ENCODE measurements around the gene TMOD1. TPM values are rescaled to one million over a fixed set of nuclear protein-coding genes. Genes with fewer than 3 reads are reported as not detected.

The TMOD1 gene
- polyA plus RNA-seq, 1 of the 3 experiments (the other 2 are of a cell fraction) = 0.54 TPM

DNA sequence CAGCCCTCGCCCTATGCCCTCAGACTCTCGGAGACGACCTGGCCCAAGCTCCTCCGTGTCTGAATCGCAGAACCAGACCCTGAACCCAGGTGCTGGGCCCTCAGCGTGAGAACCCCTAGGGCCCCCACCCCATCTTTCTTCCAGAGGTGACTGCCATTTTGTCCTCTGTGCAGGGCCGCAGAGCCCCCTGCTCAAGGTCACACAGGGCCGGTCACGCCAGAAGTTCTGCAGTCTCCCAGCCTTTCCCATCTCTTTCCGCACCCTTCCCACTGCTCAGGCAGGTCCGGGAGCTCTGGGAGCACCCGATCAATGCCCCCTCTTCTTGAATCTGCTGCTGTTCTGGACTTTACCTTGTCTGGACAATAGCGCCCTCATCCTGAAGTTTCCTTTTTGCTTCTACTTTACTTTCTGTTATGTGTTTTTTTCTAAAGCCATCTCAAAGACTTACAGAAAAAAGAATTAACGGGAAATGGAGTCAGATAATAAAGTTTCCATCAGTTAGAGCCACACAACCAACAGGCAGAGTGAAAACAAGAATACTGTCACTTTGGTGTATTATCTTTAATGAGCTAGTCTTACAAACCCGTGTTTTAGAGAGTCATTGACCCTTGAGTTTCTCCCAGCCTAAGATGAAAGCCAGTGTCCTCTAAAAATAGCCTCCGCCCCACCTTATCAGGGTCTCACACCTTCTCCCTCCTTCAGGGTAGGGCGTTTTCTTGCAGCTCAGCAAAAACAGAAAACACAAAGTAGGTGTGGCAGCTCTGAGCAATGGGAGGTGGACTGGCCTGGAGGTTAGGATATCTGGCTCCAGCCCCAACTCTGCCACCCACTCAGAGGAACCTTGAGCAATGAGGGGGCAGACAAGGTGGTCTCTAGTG lies 1.8 kb downstream of the TMOD1 start (continued):
- no peak for TF ChIP-seq CHD2 (IDR thresholded peaks at IDR 0.05; ENCODE audit: low read length, partially characterized antibody)
- TF ChIP-seq, protein P1, sequence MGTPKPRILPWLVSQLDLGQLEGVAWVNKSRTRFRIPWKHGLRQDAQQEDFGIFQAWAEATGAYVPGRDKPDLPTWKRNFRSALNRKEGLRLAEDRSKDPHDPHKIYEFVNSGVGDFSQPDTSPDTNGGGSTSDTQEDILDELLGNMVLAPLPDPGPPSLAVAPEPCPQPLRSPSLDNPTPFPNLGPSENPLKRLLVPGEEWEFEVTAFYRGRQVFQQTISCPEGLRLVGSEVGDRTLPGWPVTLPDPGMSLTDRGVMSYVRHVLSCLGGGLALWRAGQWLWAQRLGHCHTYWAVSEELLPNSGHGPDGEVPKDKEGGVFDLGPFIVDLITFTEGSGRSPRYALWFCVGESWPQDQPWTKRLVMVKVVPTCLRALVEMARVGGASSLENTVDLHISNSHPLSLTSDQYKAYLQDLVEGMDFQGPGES (IDR thresholded peaks at IDR 0.05; ENCODE audit: low read depth, low read length) = no peak
- TF ChIP-seq, protein P2, sequence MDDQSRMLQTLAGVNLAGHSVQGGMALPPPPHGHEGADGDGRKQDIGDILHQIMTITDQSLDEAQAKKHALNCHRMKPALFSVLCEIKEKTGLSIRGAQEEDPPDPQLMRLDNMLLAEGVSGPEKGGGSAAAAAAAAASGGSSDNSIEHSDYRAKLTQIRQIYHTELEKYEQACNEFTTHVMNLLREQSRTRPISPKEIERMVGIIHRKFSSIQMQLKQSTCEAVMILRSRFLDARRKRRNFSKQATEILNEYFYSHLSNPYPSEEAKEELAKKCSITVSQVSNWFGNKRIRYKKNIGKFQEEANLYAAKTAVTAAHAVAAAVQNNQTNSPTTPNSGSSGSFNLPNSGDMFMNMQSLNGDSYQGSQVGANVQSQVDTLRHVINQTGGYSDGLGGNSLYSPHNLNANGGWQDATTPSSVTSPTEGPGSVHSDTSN (IDR thresholded peaks at IDR 0.05) = no peak
- TF ChIP-seq RXRA (IDR thresholded peaks at IDR 0.05; ENCODE audit: borderline replicate concordance, low read depth) = no peak
- TF ChIP-seq YY1 (IDR thresholded peaks at IDR 0.05; ENCODE audit: low read depth) = no peak
- TF ChIP-seq, protein P3, sequence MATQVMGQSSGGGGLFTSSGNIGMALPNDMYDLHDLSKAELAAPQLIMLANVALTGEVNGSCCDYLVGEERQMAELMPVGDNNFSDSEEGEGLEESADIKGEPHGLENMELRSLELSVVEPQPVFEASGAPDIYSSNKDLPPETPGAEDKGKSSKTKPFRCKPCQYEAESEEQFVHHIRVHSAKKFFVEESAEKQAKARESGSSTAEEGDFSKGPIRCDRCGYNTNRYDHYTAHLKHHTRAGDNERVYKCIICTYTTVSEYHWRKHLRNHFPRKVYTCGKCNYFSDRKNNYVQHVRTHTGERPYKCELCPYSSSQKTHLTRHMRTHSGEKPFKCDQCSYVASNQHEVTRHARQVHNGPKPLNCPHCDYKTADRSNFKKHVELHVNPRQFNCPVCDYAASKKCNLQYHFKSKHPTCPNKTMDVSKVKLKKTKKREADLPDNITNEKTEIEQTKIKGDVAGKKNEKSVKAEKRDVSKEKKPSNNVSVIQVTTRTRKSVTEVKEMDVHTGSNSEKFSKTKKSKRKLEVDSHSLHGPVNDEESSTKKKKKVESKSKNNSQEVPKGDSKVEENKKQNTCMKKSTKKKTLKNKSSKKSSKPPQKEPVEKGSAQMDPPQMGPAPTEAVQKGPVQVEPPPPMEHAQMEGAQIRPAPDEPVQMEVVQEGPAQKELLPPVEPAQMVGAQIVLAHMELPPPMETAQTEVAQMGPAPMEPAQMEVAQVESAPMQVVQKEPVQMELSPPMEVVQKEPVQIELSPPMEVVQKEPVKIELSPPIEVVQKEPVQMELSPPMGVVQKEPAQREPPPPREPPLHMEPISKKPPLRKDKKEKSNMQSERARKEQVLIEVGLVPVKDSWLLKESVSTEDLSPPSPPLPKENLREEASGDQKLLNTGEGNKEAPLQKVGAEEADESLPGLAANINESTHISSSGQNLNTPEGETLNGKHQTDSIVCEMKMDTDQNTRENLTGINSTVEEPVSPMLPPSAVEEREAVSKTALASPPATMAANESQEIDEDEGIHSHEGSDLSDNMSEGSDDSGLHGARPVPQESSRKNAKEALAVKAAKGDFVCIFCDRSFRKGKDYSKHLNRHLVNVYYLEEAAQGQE (IDR thresholded peaks at IDR 0.05; ENCODE audit: low read depth, low read length) = no peak
- no peak for TF ChIP-seq TCF12 (IDR thresholded peaks at IDR 0.05)
- TF ChIP-seq FOXM1 (IDR thresholded peaks at IDR 0.05; ENCODE audit: low read depth) = no peak
- TF ChIP-seq, protein P4, sequence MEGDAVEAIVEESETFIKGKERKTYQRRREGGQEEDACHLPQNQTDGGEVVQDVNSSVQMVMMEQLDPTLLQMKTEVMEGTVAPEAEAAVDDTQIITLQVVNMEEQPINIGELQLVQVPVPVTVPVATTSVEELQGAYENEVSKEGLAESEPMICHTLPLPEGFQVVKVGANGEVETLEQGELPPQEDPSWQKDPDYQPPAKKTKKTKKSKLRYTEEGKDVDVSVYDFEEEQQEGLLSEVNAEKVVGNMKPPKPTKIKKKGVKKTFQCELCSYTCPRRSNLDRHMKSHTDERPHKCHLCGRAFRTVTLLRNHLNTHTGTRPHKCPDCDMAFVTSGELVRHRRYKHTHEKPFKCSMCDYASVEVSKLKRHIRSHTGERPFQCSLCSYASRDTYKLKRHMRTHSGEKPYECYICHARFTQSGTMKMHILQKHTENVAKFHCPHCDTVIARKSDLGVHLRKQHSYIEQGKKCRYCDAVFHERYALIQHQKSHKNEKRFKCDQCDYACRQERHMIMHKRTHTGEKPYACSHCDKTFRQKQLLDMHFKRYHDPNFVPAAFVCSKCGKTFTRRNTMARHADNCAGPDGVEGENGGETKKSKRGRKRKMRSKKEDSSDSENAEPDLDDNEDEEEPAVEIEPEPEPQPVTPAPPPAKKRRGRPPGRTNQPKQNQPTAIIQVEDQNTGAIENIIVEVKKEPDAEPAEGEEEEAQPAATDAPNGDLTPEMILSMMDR (IDR thresholded peaks at IDR 0.05) = 0 out of 2 replicates have a peak, but pooled peaks have one; percentile 19
- TF ChIP-seq FOSL2 (IDR thresholded peaks at IDR 0.05; ENCODE audit: borderline replicate concordance, low read depth) = no peak
- TF ChIP-seq TEAD4 (IDR thresholded peaks at IDR 0.05; ENCODE audit: borderline replicate concordance, insufficient read depth) = no peak
- no peak for TF ChIP-seq FOXJ3 (CRISPR knock-in tag; IDR thresholded peaks at IDR 0.05)
- TF ChIP-seq, protein P5, sequence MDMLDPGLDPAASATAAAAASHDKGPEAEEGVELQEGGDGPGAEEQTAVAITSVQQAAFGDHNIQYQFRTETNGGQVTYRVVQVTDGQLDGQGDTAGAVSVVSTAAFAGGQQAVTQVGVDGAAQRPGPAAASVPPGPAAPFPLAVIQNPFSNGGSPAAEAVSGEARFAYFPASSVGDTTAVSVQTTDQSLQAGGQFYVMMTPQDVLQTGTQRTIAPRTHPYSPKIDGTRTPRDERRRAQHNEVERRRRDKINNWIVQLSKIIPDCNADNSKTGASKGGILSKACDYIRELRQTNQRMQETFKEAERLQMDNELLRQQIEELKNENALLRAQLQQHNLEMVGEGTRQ (IDR thresholded peaks at IDR 0.05; ENCODE audit: borderline replicate concordance, low read depth, low read length) = no peak
